AG04450 (cell line): ENCODE data around the gene ADGRF4. TPM values are rescaled to one million over a fixed set of nuclear protein-coding genes. Genes with fewer than 3 reads are reported as not detected.

Experiments used
- CTCF ChIA-PET: fragments of 300-600, 350-600 bp; formaldehyde crosslinking; extraction: SDS; loops from one replicate; lab custom pipeline; 2022; ENCODE audit warnings: antibody characterized with exemption, inconsistent platforms; lab: Charles Lee
- POLR2A ChIA-PET: fragments of 350-600 bp; formaldehyde crosslinking; extraction: SDS; loops from one replicate; lab custom pipeline; 2021; ENCODE audit warnings: antibody characterized with exemption, inconsistent platforms; lab: Yijun Ruan, JAX
- DNase-seq: peaks from one replicate; pipeline ENCODE4 v3.0.0-alpha.2; 2011; ENCODE audit warnings: low read depth, low spot score
- H3K27ac ChIP-seq: one replicate; pipeline ENCODE4 v1.5.1; 2012; ENCODE audit warnings: low read depth, low read length, control low read depth
- H3K27me3 ChIP-seq: one replicate; pipeline ENCODE4 v1.6.0; 2012; ENCODE audit warnings: low read length; ENCODE audit not compliant: control insufficient read depth, insufficient read depth
- H3K4me3 ChIP-seq: 2 replicates; pipeline ENCODE4 v1.5.1; 2011; ENCODE audit warnings: mild to moderate bottlenecking, low read depth, low read length, control low read depth
- H3K9me3 ChIP-seq: 2 replicates; pipeline ENCODE4 v1.5.1; 2012; ENCODE audit warnings: low read length; ENCODE audit not compliant: control insufficient read depth, insufficient read depth
- polyA plus RNA-seq: library from polyadenylated mRNA; depleted of rRNA; stranded (reverse); fragments of >200 nt; gene quantifications from 2 replicates; pipeline ENCODE4 v1.2.3, GENCODE V29; 2011
- TF ChIP-seq, protein P1 (sequence below): IDR thresholded peaks from 2 replicates; pipeline ENCODE4 v1.5.1; 2011; ENCODE audit warnings: low read depth, low read length, control low read depth, inconsistent platforms

The ADGRF4 gene
- polyA plus RNA-seq, 1 experiment, result not detected

DNA sequence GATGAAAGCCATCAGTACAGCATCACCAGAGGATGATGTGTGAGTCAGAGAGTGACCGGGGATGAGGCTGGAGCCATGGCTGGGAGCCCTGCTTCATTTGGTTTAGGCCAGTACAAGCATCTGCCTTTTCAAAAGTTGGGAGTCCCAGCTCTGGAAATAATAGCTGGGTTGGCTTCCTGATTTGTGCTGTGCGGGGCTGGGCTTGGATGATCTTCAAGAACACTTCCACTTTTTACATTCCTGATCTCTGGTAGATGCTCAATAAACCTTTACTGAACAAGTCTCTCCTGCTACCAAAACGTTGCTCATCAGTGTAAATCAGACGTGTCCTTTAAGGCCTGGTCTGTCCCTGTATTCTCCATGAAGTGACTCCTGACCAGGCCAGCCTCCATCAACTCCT lies 44.1 kb upstream of the ADGRF4 start:
- no peak for DNase-seq
- H3K27me3 ChIP-seq, result peaks cover 3% of the 10 kb centered on the region
- ChIA-PET POLR2A (no interaction called here), CTCF (no interaction called here)
- H3K4me3 ChIP-seq, result no peak overlapping the region
- TF ChIP-seq, protein P1, sequence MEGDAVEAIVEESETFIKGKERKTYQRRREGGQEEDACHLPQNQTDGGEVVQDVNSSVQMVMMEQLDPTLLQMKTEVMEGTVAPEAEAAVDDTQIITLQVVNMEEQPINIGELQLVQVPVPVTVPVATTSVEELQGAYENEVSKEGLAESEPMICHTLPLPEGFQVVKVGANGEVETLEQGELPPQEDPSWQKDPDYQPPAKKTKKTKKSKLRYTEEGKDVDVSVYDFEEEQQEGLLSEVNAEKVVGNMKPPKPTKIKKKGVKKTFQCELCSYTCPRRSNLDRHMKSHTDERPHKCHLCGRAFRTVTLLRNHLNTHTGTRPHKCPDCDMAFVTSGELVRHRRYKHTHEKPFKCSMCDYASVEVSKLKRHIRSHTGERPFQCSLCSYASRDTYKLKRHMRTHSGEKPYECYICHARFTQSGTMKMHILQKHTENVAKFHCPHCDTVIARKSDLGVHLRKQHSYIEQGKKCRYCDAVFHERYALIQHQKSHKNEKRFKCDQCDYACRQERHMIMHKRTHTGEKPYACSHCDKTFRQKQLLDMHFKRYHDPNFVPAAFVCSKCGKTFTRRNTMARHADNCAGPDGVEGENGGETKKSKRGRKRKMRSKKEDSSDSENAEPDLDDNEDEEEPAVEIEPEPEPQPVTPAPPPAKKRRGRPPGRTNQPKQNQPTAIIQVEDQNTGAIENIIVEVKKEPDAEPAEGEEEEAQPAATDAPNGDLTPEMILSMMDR, result no peak
- H3K27ac ChIP-seq, result no peak overlapping the region
- H3K9me3 ChIP-seq, result no peaks in the 10 kb centered on the region

DNA sequence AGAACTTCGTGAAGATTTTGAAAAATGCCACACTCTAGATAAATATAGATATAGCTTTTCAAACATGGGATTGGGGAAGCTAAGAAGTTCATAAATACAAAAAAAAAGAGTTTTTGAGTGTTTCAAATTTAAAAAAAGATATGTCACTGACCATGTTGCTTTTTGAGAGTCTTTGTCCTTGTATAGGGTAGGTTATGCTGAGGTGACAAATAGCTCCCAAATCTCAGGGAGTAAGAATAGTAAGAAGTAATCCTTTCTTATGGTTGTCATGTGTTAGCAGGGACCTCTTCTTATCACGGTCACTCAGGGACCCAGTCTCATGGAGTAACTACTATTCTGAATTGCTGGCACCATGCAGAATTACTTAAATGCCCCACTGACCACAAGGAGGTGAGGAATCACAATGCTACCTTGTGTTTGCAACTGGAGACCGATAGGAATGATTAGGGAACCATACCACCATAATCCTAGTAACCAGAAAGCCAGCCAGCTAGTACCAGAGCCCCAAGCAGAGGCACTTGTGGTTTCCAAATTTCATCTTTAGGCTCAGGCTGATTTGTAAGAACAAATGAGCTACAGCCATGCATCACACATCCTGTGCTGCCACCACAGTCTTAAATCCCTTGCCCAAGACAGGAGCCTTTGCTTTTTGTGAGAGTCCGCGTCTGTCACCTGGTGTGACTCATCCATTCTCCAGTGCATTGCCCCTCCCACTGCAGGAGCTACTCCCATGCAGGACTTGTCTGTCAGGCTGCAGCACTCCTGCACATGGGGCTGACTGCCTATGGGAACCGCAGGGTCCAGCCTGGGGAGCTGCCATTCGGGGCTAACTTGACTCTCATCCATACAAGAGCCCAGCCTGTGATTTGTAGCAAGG lies 42.4 kb upstream of the ADGRF4 start:
- DNase-seq, result no peak
- ChIA-PET CTCF (interaction anchor here (0.6 kb wide), 1 partner anchor 24 kb away, joined by 3 read pairs; no protein-coding TSS in a partner anchor), POLR2A (no interaction called here)
- Histone ChIP-seq H3K9me3 (no peaks in the 10 kb centered on the region), H3K27me3 (peaks cover 3% of the 10 kb centered on the region), H3K27ac (no peak overlapping the region), H3K4me3 (no peak overlapping the region)
- TF ChIP-seq, protein P1, result no peak

DNA sequence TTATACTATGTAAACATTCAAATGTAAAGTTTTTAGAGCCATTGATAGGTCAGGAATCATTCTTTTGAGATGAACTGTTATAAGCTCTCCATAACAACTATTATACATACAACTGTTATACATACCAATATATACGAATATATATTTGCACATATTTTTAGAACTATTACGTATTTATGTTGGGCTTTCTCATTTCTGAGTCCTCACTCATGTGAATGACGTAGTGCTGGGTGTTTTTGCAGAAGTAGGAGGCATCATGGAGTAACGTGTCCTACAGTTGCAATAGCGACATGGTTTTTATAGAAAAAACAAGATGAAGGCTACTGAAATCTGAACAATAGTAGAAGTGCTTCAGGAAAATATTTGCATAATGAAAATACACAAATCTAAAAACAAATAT lies 36.4 kb upstream of the ADGRF4 start:
- DNase-seq, result no peak
- CTCF ChIA-PET, result no interaction called here

DNA sequence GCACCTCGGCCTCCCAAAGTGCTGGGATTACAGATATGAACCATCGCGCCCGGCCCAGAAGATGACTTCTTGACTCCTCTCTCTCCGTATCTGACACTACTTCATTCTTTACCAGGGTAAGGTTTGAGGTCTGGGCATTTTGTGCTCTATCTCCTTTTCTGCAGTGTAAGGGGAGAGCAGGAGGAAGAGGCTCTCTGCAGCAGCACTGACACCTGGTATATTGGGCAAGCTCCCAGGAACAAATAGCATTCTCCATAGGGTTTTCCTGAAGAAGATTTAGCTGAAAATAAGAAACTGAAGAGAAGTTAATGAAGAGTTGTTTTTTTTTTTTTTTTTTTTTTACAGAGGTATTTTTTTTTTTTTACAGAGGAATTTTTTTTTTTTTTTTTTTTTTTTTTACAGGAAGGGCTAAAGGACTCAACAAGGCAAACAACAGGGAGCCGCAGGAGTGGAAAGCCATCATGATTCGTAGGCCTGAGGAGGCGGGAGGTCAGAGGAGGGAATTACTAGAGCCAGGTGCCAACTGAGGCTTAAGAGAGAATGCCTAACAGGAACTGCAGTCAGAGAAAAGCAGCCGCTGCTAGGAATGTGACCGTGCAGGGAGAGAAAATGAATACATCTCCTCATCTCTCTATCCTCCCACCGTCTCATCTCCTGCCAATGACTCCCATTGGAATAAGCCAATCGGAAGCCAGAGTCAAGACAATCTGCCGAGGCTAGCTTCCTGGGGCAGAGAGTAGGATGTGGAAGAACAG lies 34.7 kb upstream of the ADGRF4 start:
- Histone ChIP-seq H3K27ac (no peak overlapping the region), H3K27me3 (no peaks in the 10 kb centered on the region), H3K9me3 (no peaks in the 10 kb centered on the region), H3K4me3 (no peak overlapping the region)
- DNase-seq, result no peak
- TF ChIP-seq, protein P1, result no peak
- CTCF ChIA-PET, result no interaction called here
- POLR2A ChIA-PET, result no interaction called here

More for the DNA sequence above, 36.4 kb upstream of the ADGRF4 start:
- TF ChIP-seq, protein P1, result no peak
- Histone ChIP-seq H3K27ac (no peak overlapping the region), H3K27me3 (no peaks in the 10 kb centered on the region), H3K9me3 (no peaks in the 10 kb centered on the region), H3K4me3 (no peak overlapping the region)
- POLR2A ChIA-PET, result no interaction called here

DNA sequence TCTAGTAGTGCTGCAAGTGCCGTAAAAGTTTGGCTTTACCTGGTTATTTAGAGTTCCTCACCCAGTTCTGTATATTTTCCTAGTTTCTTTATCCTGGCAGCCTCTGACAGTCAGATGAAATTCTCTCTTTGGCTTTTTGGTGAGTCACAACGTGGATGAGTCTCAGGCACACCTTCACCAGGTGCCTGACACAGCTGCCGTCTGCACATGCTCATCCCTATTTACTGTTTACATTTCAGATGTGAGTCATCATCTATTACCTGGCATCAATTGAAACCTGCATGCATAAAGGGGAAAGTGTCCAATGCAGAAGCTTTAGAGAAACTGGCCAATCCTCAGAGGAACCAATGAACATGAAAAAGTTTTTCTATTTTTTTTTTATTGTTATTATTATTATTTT lies 33.3 kb upstream of the ADGRF4 start:
- Histone ChIP-seq H3K9me3 (no peaks in the 10 kb centered on the region), H3K27ac (no peak overlapping the region), H3K27me3 (no peaks in the 10 kb centered on the region), H3K4me3 (no peak overlapping the region)
- ChIA-PET CTCF (no interaction called here), POLR2A (no interaction called here)
- TF ChIP-seq, protein P1, result no peak
- no peak for DNase-seq
